ENCODE measurements around the gene KCNJ2. TPM values are rescaled to one million over a fixed set of nuclear protein-coding genes. Genes with fewer than 3 reads are reported as not detected.

KCNJ2 gene
- total RNA-seq, 1 experiment from 2014 or later = 1.5 TPM

DNA sequence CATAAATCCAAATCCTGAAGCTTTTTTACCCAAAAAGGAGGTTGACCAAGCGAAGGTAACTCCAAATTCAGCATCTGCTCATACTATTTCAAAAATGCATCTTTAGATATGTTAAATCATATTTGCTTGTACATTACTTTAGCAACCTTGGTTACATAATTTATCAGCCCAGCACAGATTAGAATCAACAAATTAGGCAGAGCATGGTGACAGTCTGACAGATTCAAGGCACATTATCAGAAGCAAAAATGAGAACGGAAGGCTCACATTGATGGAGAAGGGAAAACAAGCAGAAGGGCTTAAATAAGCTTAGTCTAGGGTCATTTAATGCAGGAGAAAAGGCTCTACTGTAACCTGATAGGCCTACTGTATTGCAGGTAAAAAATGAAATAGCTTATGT lies 3.9 kb upstream of the KCNJ2 start:
- in situ Hi-C loops (cut with HindIII; ENCODE audit: low pct_unique_long_range_greater_than_20kb, low sequenced_read_pairs) (no loop called here), intact Hi-C loops (cut with micrococcal nuclease; ENCODE audit: unreplicated experiment) (loop anchor here (5.0 kb wide), 1 partner anchor 457 kb away; no protein-coding TSS in a partner anchor)
- no peaks in the 10 kb centered on the region for H3K9me3 ChIP-seq (ENCODE audit: control insufficient read depth, insufficient read depth, low read depth, low read length)
- H3K27ac ChIP-seq (ENCODE audit: low read length) = no peak overlapping the region
- H3K27me3 ChIP-seq (ENCODE audit: control insufficient read depth, insufficient read depth, low read length) = peaks cover 13% of the 10 kb centered on the region
- peaks cover 10% of the 10 kb centered on the region for H3K4me1 ChIP-seq (ENCODE audit: control insufficient read depth, insufficient read depth, low read length)
- POLR2A ChIA-PET = no interaction called here
- DNase-seq (ENCODE audit: low read depth, low spot score) (no peak), ATAC-seq (no peak)
- no TSS peak for BruUV-seq (replicated peaks)
- CTCF ChIA-PET = no interaction called here
- no peak overlapping the region for H3K4me3 ChIP-seq (ENCODE audit: low read depth in 2 of 2, low read length in 2 of 2)
- no peaks in the 10 kb centered on the region for H3K36me3 ChIP-seq (ENCODE audit: control insufficient read depth, insufficient read depth, low read length)
- TF ChIP-seq SIN3A (IDR thresholded peaks at IDR 0.05; ENCODE audit: borderline replicate concordance, insufficient read depth, low read depth, low read length) (no peak), POLR2AphosphoS5 (IDR thresholded peaks at IDR 0.05; ENCODE audit: low read depth, low read length) (no peak), TCF7L2 (IDR thresholded peaks at IDR 0.05; ENCODE audit: low read depth, low read length) (no peak)
- TF ChIP-seq, protein P1, sequence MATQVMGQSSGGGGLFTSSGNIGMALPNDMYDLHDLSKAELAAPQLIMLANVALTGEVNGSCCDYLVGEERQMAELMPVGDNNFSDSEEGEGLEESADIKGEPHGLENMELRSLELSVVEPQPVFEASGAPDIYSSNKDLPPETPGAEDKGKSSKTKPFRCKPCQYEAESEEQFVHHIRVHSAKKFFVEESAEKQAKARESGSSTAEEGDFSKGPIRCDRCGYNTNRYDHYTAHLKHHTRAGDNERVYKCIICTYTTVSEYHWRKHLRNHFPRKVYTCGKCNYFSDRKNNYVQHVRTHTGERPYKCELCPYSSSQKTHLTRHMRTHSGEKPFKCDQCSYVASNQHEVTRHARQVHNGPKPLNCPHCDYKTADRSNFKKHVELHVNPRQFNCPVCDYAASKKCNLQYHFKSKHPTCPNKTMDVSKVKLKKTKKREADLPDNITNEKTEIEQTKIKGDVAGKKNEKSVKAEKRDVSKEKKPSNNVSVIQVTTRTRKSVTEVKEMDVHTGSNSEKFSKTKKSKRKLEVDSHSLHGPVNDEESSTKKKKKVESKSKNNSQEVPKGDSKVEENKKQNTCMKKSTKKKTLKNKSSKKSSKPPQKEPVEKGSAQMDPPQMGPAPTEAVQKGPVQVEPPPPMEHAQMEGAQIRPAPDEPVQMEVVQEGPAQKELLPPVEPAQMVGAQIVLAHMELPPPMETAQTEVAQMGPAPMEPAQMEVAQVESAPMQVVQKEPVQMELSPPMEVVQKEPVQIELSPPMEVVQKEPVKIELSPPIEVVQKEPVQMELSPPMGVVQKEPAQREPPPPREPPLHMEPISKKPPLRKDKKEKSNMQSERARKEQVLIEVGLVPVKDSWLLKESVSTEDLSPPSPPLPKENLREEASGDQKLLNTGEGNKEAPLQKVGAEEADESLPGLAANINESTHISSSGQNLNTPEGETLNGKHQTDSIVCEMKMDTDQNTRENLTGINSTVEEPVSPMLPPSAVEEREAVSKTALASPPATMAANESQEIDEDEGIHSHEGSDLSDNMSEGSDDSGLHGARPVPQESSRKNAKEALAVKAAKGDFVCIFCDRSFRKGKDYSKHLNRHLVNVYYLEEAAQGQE (IDR thresholded peaks at IDR 0.05; ENCODE audit: insufficient read depth in 1 of 2, low read depth in 2 of 2, low read length in 1 of 2) = no peak
- TF ChIP-seq, protein P2, sequence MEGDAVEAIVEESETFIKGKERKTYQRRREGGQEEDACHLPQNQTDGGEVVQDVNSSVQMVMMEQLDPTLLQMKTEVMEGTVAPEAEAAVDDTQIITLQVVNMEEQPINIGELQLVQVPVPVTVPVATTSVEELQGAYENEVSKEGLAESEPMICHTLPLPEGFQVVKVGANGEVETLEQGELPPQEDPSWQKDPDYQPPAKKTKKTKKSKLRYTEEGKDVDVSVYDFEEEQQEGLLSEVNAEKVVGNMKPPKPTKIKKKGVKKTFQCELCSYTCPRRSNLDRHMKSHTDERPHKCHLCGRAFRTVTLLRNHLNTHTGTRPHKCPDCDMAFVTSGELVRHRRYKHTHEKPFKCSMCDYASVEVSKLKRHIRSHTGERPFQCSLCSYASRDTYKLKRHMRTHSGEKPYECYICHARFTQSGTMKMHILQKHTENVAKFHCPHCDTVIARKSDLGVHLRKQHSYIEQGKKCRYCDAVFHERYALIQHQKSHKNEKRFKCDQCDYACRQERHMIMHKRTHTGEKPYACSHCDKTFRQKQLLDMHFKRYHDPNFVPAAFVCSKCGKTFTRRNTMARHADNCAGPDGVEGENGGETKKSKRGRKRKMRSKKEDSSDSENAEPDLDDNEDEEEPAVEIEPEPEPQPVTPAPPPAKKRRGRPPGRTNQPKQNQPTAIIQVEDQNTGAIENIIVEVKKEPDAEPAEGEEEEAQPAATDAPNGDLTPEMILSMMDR (IDR thresholded peaks at IDR 0.05) = no peak

DNA sequence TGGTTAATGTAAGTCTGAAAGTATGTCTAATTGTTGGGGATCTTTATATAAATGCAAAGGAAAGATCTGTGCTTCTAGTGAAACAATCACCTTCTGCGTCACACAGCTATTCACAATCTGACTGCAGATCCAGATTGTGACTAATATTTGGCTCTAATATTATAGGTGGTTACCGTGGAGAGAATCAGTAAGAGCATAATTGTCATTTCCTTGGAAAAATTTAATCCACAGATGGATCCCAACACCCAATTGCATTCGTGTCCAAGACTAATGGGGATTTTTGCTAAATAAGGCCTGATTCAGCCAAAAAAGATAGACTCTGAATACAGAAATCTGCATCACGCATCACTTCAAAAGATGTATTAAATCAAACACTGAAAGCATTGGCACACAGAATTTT lies 2.7 kb upstream of the KCNJ2 start:
- no TSS peak for BruUV-seq (replicated peaks)
- in situ Hi-C loops (cut with HindIII; ENCODE audit: low pct_unique_long_range_greater_than_20kb, low sequenced_read_pairs) = no loop called here
- H3K36me3 ChIP-seq (ENCODE audit: control insufficient read depth, insufficient read depth, low read length) = no peaks in the 10 kb centered on the region
- CTCF ChIA-PET = no interaction called here
- no peak overlapping the region for H3K27ac ChIP-seq (ENCODE audit: low read length)
- TF ChIP-seq, protein P1 (IDR thresholded peaks at IDR 0.05; ENCODE audit: insufficient read depth in 1 of 2, low read depth in 2 of 2, low read length in 1 of 2) = no peak
- no peak for TF ChIP-seq TCF7L2 (IDR thresholded peaks at IDR 0.05; ENCODE audit: low read depth, low read length)
- TF ChIP-seq, protein P2 (IDR thresholded peaks at IDR 0.05) = no peak
- ATAC-seq (no peak), DNase-seq (ENCODE audit: low read depth, low spot score) (no peak)
- H3K4me3 ChIP-seq (ENCODE audit: low read depth in 2 of 2, low read length in 2 of 2) = no peak overlapping the region
- peaks cover 20% of the 10 kb centered on the region for H3K27me3 ChIP-seq (ENCODE audit: control insufficient read depth, insufficient read depth, low read length)
- H3K4me1 ChIP-seq (ENCODE audit: control insufficient read depth, insufficient read depth, low read length) = peaks cover 12% of the 10 kb centered on the region
- POLR2A ChIA-PET = no interaction called here
- intact Hi-C loops (cut with micrococcal nuclease; ENCODE audit: unreplicated experiment) = loop anchor here (5.0 kb wide), 1 partner anchor 456 kb away; no protein-coding TSS in a partner anchor
- no peaks in the 10 kb centered on the region for H3K9me3 ChIP-seq (ENCODE audit: control insufficient read depth, insufficient read depth, low read depth, low read length)
